GM21515 (cell line): ENCODE data around the gene HLA-DQB2.
"Not testable (repeated sequence)": the region's sequence is repeated elsewhere in the genome, so short reads cannot be mapped to it uniquely, and the experiment has no call there.

Source experiments
- ATAC-seq: cut with Tn5 transposase; IDR thresholded peaks from one replicate; pipeline ENCODE4 v1.9.1; 2021; ENCODE audit not compliant: unreplicated experiment

The HLA-DQB2 gene

GRCh38 chr6:32752580-32752979, 10.8 kb downstream of the HLA-DQB2 start:
- no peak for ATAC-seq

- not testable (repeated sequence) for ATAC-seq
Measured at GRCh38 chr6:32745649-32746048, 17.7 kb downstream of the HLA-DQB2 start.

- no peak for ATAC-seq
Measured at GRCh38 chr6:32744776-32745175, 18.6 kb downstream of the HLA-DQB2 start.

GRCh38 chr6:32742374-32742773, 21.0 kb downstream of the HLA-DQB2 start:
- ATAC-seq: no peak

GRCh38 chr6:32741031-32741960, 22.0 kb downstream of the HLA-DQB2 start, which contains the start of gene HLA-DQA2:
HLA-DQA2 (plus strand) TSS chr6:32741391; CDS start chr6:32741444, 53 bp downstream.
- ATAC-seq: no peak

GRCh38 chr6:32738126-32738525, 25.2 kb downstream of the HLA-DQB2 start:
- no peak for ATAC-seq

GRCh38 chr6:32718879-32719278, 44.5 kb downstream of the HLA-DQB2 start:
- no peak for ATAC-seq

- ATAC-seq: no peak
Measured at GRCh38 chr6:32716396-32716795, 46.9 kb downstream of the HLA-DQB2 start.

- ATAC-seq: no peak
Measured at GRCh38 chr6:32713241-32713640, 50.1 kb downstream of the HLA-DQB2 start.

- ATAC-seq: no peak
Measured at GRCh38 chr6:32709625-32710024, 53.7 kb downstream of the HLA-DQB2 start.
